NAMALWA (cell line): ENCODE results near the gene PHKG2.

ENCODE experiments used
- DNase-seq: peaks from one replicate; pipeline ENCODE4 v3.0.0-alpha.2; 2015; ENCODE audit warnings: low spot score

PHKG2 gene

DNA sequence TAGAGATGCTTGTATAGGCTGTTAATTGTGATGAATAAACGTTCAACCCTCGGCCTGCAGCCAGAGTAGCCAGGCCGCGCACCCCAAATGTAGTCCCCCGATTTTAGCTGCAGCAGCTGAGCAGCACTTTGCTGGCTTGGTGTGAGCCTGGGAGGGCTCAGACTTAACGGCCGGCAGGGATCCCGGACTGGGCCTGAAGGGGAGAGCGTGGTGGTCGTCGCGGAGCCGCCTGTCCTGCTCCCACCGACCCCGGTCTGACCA, 26.8 kb downstream of the PHKG2 start:
- DNase-seq = no peak

DNA sequence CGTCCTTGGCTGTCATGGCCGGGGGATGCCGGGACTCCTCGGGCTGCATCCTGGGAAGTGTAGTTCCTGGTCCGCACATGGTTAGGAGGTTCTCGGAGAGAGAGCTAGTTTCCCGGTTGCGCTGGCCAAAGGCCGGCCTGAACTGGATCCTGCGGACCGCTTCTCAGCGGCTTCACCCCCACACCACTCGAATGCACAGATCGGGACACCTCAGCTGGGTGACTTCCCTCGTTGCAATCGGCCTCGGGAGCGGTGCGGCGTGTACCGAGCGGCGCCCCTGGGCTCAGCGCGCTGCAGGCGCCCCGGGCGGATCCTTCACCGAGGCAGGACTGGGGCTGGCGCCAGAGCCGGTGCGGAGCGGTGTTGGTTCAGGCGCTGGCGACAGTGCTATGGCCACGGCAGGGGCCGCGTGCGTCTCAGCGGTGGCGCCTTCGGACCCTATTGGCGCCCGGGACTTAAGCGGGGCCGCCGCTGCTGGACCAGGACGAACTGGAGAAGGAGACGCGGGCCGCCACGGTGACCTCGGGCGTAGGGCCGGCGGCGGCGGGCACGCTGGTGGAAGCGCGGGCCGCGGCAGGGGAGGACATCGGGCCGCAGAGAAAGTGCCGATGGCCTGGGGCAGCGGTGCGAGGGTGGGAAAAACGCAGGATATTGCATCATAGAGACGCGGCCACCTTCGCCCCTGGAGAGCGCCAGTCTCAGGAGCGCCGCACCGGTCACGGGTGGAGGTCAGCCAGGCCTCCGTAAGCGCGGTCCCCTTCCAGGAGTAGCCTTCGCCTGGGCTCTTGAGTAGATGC, 27.4 kb downstream of the PHKG2 start:
- DNase-seq = no peak

DNA sequence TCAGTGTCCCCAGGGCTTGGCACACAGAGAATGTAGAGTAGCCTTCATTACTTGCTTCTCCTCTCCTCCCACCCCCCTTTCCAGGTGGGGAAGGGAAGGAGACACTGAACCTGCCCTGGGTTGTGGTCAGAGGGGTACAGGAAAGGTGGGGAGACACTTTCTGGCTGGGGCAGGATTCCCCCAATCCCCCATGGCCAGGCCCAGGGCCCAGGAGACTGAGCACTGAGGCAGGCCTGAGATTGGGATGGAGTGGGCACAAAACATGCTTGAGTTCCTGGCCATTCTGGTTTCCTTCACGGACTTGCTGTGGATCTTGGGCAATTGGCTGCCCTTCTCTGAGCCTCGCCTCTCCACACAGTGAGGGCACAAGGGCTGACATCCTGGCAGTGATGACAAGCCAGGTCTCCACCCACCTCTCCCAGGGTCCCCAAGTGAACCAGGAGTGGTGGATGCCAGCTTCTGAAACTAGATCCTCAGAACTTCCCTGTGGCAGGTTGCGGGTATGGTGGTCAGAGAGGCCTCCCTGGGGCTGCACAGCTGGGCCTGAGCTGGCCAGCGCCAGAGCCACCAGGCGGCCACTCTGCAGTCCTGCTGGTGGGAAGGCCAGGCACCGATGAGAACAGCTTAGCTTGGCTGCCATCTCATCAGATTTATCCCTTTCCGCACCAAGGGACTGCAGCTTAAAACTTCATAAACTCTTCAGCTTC, 29.5 kb downstream of the PHKG2 start:
- DNase-seq = no peak

DNA sequence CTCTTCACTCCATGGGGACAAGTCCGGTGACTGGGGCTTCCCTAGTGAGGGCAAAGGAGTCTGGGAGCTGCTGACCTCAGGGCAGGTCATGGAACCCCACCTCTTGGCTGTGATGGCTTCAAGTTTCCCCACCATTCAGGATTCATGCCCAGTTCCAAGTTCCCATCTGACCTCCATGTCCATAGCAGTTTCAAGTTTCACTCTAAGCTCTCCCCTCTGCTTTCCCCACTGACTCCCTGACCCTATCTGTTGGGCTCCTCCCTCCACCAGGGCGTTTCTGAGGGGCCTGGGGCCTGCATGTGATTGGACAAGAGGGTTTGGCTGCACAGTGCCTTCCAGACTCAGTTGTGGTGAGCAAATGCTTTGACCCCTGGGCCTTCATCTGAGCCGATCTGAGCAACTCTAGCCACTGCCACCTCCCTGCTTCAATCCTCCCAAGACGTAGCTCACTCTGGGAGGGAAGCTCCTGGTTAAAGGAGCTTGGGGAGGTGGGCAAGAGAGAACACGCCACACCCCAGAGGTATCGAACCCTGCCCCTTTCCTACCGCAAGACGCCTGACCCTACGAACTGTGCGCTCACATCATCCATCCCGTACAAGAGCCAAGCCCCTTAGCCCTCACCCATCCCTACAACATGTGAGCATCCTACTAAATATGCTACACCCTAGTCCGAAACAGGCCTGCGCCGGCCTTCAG, 30.5 kb downstream of the PHKG2 start:
- no peak for DNase-seq

DNA sequence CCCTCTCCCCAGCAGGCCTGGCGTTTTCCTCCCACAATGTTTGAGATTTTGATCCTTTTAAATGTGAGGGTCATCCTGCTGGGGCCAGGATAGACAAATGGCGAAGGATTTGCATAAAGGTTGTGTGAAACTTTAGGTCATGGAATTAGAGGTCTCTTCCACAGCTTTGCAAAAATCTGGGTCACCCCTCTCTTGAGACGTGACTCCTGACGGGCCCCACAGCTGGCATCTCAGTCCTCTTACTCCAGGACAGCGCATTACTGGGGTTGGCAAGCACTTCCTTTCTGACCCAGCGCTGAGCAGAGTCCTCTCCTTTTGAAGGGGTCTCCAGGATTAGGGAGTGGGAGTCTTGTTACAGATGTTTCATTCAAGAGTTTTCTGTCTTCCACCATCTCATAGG, 31.4 kb downstream of the PHKG2 start:
- no peak for DNase-seq

GRCh38 chr16:30780021-30780420, 31.8 kb downstream of the PHKG2 start:
- no peak for DNase-seq

DNA sequence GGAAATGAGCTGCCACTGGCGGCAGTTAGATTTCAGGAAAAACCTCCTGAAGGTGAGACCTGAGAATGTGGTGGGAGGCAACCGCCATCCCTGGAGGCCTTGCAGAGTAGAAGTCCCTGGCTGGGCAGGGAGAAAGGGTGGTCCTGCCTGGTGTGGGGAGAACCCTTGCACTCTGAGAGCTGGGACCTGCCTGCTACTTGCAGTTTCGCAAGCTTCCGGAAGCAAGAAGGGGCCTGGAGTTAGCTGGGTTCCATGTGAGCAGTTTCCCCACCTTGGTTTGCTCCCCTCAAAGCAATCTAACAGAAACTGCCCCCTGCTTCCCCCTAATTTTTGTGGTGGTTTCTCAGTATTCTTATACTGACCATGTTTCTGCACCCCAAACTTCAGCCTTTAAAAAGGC, 32.3 kb downstream of the PHKG2 start:
- DNase-seq = no peak

- no peak for DNase-seq
Measured at GRCh38 chr16:30782486-30783279, 34.5 kb downstream of the PHKG2 start.

GRCh38 chr16:30783280-30784109, 35.3 kb downstream of the PHKG2 start:
- no peak for DNase-seq

DNA sequence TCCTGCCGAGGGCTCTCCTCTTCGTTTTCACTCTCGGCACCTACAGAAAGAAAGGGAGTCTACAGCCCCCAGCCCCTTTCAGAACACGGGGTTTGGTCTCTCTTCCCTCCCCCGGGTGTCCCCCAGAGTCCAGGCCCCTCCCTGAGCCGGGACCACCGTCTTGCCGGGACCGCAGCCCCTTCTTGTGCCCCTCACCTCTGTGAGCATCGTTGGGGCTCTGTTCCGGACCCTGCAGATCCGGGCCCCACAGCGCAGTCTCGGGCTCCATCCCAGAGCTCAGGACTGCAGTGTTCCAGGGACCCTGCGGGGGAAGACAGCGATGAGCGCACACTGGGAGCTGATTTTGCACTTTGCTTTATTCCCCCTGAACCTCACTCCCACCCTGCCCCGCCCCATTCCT, 36.0 kb downstream of the PHKG2 start:
- DNase-seq = no peak

DNA sequence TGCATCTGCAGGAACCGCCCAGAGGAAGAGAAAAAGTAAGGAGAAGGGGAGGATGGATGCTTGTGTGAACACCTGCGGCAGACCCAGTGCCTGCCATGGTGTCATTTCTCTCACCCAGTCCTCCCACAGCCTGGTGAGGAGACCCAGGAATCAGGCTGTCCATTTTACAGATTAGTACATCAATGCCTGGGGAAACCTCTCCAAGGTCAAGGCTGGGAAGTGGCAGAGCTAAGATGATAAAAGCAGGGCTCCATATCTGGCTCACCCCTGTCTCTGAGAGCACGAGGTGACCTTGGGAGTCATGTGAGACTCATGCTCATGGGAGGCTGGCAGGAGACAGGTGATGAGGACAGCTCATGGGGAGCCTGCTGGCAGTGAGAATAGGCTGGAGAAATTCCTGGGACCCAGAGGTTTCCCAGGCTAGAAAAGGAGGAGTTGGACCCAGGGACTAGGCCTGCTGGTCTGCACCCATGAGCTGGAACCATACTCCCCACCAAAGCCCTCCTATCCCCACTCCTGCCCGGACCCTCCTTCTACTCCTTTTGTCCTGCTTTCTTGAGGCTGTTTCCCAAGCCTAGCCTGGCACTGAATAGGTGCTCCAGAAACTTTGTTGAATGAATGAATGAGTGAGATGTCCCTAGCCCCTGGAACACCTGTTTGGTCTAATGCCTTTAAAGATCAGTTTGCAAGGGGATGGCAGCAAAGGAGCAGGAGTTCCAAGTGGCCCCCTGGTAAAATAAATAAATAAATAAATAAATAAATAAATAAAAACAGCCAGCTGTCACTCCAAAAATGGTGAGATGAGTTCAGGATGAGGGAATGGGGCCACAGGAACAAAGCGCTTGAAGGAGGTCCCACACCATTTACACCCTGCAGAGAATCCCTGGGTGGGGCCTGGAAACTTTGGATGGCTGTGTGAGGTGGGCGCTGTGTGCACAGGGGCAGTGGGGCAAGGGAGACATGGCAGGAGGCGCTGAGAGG, 37.2 kb downstream of the PHKG2 start:
- DNase-seq = no peak

GRCh38 chr16:30786115-30786935, 38.1 kb downstream of the PHKG2 start:
- DNase-seq = no peak

DNA sequence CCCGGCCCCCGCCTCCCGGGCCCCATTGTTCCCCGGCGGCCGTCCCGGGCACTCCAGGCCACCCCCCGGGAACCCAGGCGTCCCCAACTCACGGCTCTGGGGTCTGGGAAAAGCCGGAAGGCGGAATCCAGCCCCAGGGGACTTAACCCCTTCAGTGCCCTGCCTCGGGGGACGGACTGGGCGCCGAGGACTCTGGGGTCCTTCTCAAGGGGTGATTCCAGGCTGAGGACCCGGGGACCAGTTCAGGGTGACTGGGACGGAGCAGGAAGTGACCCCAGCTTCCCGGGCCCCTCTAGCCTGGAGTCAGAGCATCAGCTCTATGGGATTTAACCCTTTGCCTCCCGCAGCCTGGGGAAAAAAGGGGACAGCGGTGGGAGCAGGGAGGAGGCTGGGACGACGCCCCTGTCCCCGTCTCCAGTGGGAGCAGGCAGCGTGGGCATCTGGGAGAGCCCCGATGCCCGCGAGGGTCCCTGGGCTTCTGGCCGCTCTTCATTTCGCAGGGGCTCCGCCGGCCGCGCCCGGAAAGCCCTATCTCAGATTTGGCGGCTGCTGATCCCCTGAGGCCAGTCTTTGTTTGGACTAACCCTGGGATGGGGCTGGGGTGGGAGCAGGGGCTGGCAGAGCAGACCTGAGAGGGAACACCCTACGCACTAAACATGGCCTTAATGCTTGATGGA, 38.8 kb downstream of the PHKG2 start, which contains the start of gene ZNF629:
ZNF629 (minus strand) TSS at position 270 of the 677 bp plus-strand sequence. CDS start 2,723 bp downstream, outside the sequence.
- no peak for DNase-seq

GRCh38 chr16:30787613-30788378, 39.6 kb downstream of the PHKG2 start:
- DNase-seq = no peak

DNA sequence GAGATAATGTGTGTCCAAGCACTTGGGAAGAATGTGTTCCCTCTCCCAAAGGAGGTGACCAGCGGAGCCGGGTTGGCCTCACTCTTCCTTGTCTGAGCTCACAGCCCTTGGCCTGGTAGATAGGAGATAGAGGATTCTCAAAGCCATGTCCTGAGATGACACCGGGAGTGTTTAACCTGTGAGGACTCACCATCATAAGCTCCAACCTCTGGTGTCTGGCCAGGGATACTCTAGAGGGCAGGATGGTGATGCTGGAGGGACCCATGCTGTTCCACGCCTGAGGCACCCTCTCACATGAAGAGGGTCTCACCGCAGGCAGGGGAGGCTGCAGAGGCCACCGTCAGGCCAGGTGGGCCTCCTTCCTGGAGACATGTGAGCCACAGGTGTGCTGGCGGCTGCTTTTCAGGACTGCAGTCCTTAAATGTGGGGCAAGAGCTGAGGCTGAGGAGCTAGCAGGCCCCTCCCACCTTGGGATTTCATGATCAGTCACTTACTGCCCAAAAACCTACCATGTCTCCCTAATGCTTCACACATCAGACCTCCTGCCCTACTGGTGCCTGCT, 45.4 kb downstream of the PHKG2 start:
- DNase-seq = no peak

DNA sequence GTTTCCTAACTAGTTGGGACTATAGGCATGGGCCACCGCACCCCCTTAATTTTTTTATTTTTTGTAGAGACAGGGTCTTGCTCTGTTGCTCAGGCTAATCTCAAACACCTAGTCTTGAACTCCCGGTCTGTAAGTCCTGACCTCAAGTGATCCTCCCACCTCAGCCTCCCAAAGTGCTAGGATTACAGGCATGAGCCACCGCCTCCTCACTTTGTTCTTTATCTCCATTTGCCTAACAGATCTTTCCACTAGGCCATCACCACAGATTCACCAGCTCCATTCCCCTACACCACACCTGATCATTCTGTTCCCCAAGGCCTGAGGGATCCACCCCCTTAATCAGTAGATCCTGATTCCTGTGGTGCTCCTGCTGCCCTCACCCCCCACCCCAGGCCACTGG, 46.4 kb downstream of the PHKG2 start:
- no peak for DNase-seq

- peak; percentile 48 for DNase-seq
Measured at GRCh38 chr16:30797670-30798309, 49.6 kb downstream of the PHKG2 start.
